Body of pancreas (tissue), 4 donors: ENCODE measurements around the gene COX4I2. TPM values are rescaled to one million over a fixed set of nuclear protein-coding genes. Genes with fewer than 3 reads are reported as not detected.
"Not testable (repeated sequence)": the region's sequence is repeated elsewhere in the genome, so short reads cannot be mapped to it uniquely, and the experiment has no call there.

Source experiments
- ATAC-seq: fragments of 150-250 bp; one replicate; pipeline ENCODE4 v1.9.1; 2016
- DNase-seq, 4 donors: peaks; one replicate each; pipeline ENCODE4 v3.0.0-alpha.2; 2019
- H3K27ac ChIP-seq, 4 donors: fragments of 200-600 bp; sonication (generic); 1 replicate in 3 of 4; 2 replicates in 1 of 4; pipeline versions ENCODE4 v1.5.1 to v1.6.1; 2016 to 2019; ENCODE audit warnings: mild to moderate bottlenecking in 1 of 4, mixed read lengths in 1 of 4, moderate library complexity in 1 of 4
- H3K27me3 ChIP-seq, 2 donors: fragments of 200-600 bp; sonication (generic); one replicate each; pipeline ENCODE4 v1.6.0; 2016; ENCODE audit warnings: mild to moderate bottlenecking in 1 of 2
- H3K36me3 ChIP-seq, 2 donors: fragments of 200-600 bp; sonication (generic); replicated peaks in 1 of 2; 2 replicates each; pipeline ENCODE4 v1.5.1; 2016; ENCODE audit warnings: low read depth in 2 of 2; ENCODE audit not compliant: insufficient read depth in 1 of 2
- H3K4me1 ChIP-seq: fragments of 200-600 bp; sonication (generic); one replicate; pipeline ENCODE4 v1.6.0; 2016
- H3K4me3 ChIP-seq, 2 donors: fragments of 200-600 bp; sonication (generic); 1 replicate in 1 of 2; 2 replicates in 1 of 2; pipeline ENCODE4 v1.5.1; 2016 to 2019
- H3K9me3 ChIP-seq, 3 donors: fragments of 200-600 bp; sonication (generic); 1 replicate in 2 of 3; 2 replicates in 1 of 3; pipeline ENCODE4 v1.5.1; 2016
- POLR2A ChIP-seq, 3 donors: fragments of 450-650 bp; IDR thresholded peaks; one replicate each; pipeline ENCODE4 v1.6.1; 2016; ENCODE audit warnings: antibody characterized with exemption in 3 of 3, mild to moderate bottlenecking in 2 of 3
- WGBS, 2 donors: methylation state at CpG; one replicate each; pipeline ENCODE4 v1.1.5; 2017; 5-methylcytosine and 5-hydroxymethylcytosine counted together
- intact Hi-C: fragments of 100-400 bp; cut with DNase I; formaldehyde crosslinking; loops from one replicate; pipeline ENCODE4 v1.15.1; 2023
- total RNA-seq, 2 donors: library from RNA; depleted of rRNA; stranded (reverse); fragments of >200 nt; gene quantifications; one replicate each; pipeline ENCODE4 v1.1.0, GENCODE V29; 2016
- TF ChIP-seq, protein P1 (sequence below), 7 experiments: fragments of 450-650 bp in 4 of 7; fragments of 200-600 bp in 3 of 7; sonication (generic) in 3 of 7; IDR thresholded peaks; one replicate each; pipeline ENCODE4 v1.5.1; 2016 to 2019; ENCODE audit warnings: antibody characterized with exemption in 7 of 7

Gene COX4I2
- total RNA-seq, 2 donors from 2014 or later = not detected

DNA sequence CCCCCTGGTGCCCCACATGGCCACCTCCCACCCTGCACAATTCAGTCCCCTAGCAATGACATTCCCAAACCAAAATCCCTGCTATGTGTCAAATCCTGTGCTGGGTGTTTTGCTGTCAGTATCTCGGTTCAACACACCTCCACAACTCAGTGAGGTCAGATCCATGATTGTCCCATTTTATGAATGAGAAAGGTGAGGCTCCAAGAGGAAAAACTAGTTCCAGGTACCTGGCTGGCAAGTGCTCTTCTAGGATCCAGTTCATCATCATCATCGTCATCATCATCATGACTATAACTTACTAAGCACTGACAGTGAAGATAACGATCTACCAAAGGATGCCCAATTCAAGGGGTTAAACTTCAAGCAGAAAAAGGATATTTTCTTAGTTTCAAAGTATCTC is 17.5 kb upstream of the COX4I2 start:
- intact Hi-C loops = no loop called here
- 76 to 77% methylated on average over 3 of the region's 3 CpGs for WGBS, 2 donors
- Histone ChIP-seq H3K27me3 (no peaks in the 10 kb centered on the region), H3K4me1 (peaks cover 16% of the 10 kb centered on the region), H3K27ac (no peak overlapping the region), H3K9me3 (no peaks in the 10 kb centered on the region), H3K4me3 (no peak overlapping the region), H3K36me3 (no peaks in the 10 kb centered on the region)
- ATAC-seq (no peak), DNase-seq (no peak)
- no peak for TF ChIP-seq POLR2A (IDR thresholded peaks at IDR 0.05)
- TF ChIP-seq, protein P1, sequence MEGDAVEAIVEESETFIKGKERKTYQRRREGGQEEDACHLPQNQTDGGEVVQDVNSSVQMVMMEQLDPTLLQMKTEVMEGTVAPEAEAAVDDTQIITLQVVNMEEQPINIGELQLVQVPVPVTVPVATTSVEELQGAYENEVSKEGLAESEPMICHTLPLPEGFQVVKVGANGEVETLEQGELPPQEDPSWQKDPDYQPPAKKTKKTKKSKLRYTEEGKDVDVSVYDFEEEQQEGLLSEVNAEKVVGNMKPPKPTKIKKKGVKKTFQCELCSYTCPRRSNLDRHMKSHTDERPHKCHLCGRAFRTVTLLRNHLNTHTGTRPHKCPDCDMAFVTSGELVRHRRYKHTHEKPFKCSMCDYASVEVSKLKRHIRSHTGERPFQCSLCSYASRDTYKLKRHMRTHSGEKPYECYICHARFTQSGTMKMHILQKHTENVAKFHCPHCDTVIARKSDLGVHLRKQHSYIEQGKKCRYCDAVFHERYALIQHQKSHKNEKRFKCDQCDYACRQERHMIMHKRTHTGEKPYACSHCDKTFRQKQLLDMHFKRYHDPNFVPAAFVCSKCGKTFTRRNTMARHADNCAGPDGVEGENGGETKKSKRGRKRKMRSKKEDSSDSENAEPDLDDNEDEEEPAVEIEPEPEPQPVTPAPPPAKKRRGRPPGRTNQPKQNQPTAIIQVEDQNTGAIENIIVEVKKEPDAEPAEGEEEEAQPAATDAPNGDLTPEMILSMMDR (IDR thresholded peaks at IDR 0.05) = no peak

DNA sequence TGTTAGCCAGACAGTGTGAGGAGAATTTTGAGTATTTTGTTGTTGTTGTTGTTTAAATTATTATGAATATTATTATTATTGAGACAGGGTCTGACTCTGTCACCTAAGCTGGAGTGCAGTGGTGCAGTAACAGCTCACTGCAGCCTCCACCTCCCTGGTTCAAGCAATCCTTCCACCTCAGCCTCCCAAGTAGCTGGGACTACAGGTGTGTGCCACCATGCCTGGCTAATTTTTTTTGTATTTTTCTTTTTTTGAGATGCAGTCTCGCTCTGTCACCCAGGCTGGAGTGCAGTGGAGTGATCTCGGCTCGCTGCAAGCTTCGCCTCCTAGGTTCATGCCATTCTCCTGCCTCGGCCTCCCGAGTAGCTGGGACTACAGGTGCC is 14.6 kb upstream of the COX4I2 start:
- Histone ChIP-seq H3K4me1 (peaks cover 16% of the 10 kb centered on the region), H3K27ac (peak overlapping the region in 3 of 4 donors; percentile 60 to 77 (median 65))
- ATAC-seq, DNase-seq, intact Hi-C loops, H3K27me3 ChIP-seq, H3K36me3 ChIP-seq, H3K9me3 ChIP-seq, H3K4me3 ChIP-seq: not testable (repeated sequence)
- 94 to 95% methylated on average over 6 of the region's 6 CpGs for WGBS, 2 donors

GRCh38 chr20:31626534-31626933 is 11.2 kb upstream of the COX4I2 start:
- DNase-seq, H3K36me3 ChIP-seq, H3K4me3 ChIP-seq, H3K9me3 ChIP-seq, H3K27me3 ChIP-seq, H3K27ac ChIP-seq, ATAC-seq, intact Hi-C loops: not testable (repeated sequence)
- WGBS, 2 donors = 88 to 90% methylated on average over 8 of the region's 8 CpGs
- peaks cover 16% of the 10 kb centered on the region for H3K4me1 ChIP-seq

DNA sequence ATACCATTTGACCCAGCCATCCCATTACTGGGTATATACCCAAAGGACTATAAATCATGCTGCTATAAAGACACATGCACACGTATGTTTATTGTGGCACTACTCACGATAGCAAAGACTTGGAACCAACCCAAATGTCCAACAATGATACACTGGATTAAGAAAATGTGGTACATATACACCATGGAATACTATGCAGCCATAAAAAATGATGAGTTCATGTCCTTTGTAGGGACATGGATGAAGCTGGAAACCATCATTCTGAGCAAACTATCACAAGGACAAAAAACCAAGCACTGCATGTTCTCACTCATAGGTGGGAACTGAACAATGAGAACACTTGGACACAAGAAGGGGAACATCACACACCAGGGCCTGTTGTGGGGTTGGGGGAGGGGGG is 9.7 kb upstream of the COX4I2 start:
- H3K27me3 ChIP-seq, H3K4me3 ChIP-seq, H3K9me3 ChIP-seq, DNase-seq, H3K27ac ChIP-seq, H3K4me1 ChIP-seq, intact Hi-C loops, ATAC-seq, H3K36me3 ChIP-seq: not testable (repeated sequence)
- WGBS, 2 donors = 63 to 76% methylated on average over 2 of the region's 2 CpGs

GRCh38 chr20:31630187-31630790 is 7.4 kb upstream of the COX4I2 start:
- intact Hi-C loops = no loop called here
- Histone ChIP-seq H3K27me3 (no peaks in the 10 kb centered on the region), H3K36me3 (no peaks in the 10 kb centered on the region), H3K9me3 (no peaks in the 10 kb centered on the region), H3K27ac (no peak overlapping the region), H3K4me1 (no peaks in the 10 kb centered on the region), H3K4me3 (no peak overlapping the region)
- peak; percentile 39 to 79 (median 63) for DNase-seq
- ATAC-seq = peak; percentile 42
- WGBS, 2 donors = 41 to 49% methylated on average over 2 of the region's 2 CpGs
- no peak for TF ChIP-seq POLR2A (IDR thresholded peaks at IDR 0.05)
- TF ChIP-seq, protein P1 (IDR thresholded peaks at IDR 0.05) = no peak

- DNase-seq (no peak), ATAC-seq (no peak)
- no peak for TF ChIP-seq POLR2A (IDR thresholded peaks at IDR 0.05)
- TF ChIP-seq, protein P1 (IDR thresholded peaks at IDR 0.05) = no peak
- 86 to 98% methylated on average over 27 to 36 of the region's 40 CpGs for WGBS, 2 donors
- H3K4me3 ChIP-seq = no peak overlapping the region
- H3K36me3 ChIP-seq = no peaks in the 10 kb centered on the region
- no peak overlapping the region for H3K27ac ChIP-seq
- intact Hi-C loops = no loop called here
- no peaks in the 10 kb centered on the region for H3K4me1 ChIP-seq
- no peaks in the 10 kb centered on the region for H3K27me3 ChIP-seq
- no peaks in the 10 kb centered on the region for H3K9me3 ChIP-seq
These were observed 5.0 kb upstream of the COX4I2 start for GRCh38 chr20:31632548-31633338.
